ENCODE results near the gene TRIM44.

DNA sequence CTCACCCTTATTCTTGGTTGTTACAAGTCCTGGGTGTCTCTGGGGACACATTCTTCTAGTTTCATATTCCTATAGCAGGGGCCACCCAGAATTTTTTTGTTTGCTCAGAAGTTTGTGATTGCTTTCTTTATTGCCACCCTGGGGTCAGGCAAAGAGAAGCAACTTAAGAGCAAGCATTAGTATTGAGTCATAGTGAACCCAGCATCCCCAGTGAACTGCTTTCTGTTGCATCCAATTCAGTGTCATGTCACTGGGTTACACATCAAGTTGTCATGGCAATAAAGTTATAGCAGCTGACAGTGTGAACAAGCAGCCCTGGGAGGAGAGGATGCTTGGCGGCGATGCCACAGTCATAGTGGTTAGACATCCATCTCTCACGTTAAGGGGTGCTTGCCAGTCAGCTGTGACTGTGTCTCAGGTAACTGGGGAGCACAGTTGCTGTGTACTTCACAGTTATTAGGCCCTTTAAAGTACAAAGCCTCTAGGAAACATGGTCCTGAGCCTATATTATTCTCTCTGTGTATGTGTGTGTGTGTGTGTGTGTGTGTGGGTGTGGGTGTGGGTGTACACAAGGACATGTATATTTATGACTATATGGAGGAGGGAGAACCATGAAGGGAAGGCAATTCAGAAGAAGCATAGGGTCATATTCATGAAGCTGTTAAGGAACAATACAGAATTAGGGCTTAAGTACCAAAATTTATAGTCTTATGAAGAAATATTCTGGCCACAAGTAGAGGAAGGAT is 52.5 kb downstream of the TRIM44 start:
- no peak for TF ChIP-seq CTCF (IDR thresholded peaks at IDR 0.05)
- no peak for TF ChIP-seq POLR2AphosphoS5 (IDR thresholded peaks at IDR 0.05)
- no peak for TF ChIP-seq POLR2A (IDR thresholded peaks at IDR 0.05)
